Mesendoderm (in vitro differentiated cells): ENCODE results near the gene TTBK1.
"Not testable (repeated sequence)": the region's sequence is repeated elsewhere in the genome, so short reads cannot be mapped to it uniquely, and the experiment has no call there.

ENCODE experiments used
- DNase-seq: peaks from one replicate; pipeline ENCODE4 v3.0.0; 2013
- H2AK5ac ChIP-seq: 2 replicates; pipeline ENCODE4 v1.6.1; 2013; ENCODE audit warnings: low read length, inconsistent platforms
- H2BK120ac ChIP-seq: 2 replicates; pipeline ENCODE4 v1.6.1; 2013; ENCODE audit warnings: low read depth, mild to moderate bottlenecking, low read length, moderate library complexity, mixed read lengths
- H2BK15ac ChIP-seq: replicated peaks from 2 replicates; pipeline ENCODE4 v1.6.1; 2013; ENCODE audit warnings: low read depth, mild to moderate bottlenecking, moderate library complexity
- H2BK5ac ChIP-seq: 2 replicates; pipeline ENCODE4 v1.6.1; 2013; ENCODE audit warnings: low read length, inconsistent platforms
- H3K18ac ChIP-seq: 2 replicates; pipeline ENCODE4 v1.6.1; 2013; ENCODE audit warnings: mild to moderate bottlenecking, low read length, mixed read lengths
- H3K23ac ChIP-seq: one replicate; pipeline ENCODE4 v1.6.1; 2013; ENCODE audit warnings: low read length
- H3K27ac ChIP-seq: 2 replicates; pipeline ENCODE4 v1.5.1; 2013; ENCODE audit warnings: low read depth, mild to moderate bottlenecking, inconsistent platforms, low read length, moderate library complexity
- H3K27me3 ChIP-seq: 2 replicates; pipeline ENCODE4 v1.6.1; 2013; ENCODE audit warnings: low read length, control low read depth, mild to moderate bottlenecking, inconsistent platforms; ENCODE audit not compliant: insufficient read depth, poor library complexity
- H3K36me3 ChIP-seq: 2 replicates; pipeline ENCODE4 v1.6.1; 2013; ENCODE audit warnings: low read length, inconsistent platforms; ENCODE audit not compliant: control insufficient read depth, insufficient read depth
- H3K4ac ChIP-seq: one replicate; pipeline ENCODE4 v1.6.1; 2013; ENCODE audit warnings: low read depth, mild to moderate bottlenecking, low read length, moderate library complexity
- H3K4me1 ChIP-seq: 2 replicates; pipeline ENCODE4 v1.6.1; 2013; ENCODE audit warnings: low read depth, low read length, inconsistent platforms; ENCODE audit not compliant: control insufficient read depth
- H3K4me2 ChIP-seq: 2 replicates; pipeline ENCODE4 v1.6.1; 2013; ENCODE audit warnings: low read length
- H3K4me3 ChIP-seq: 2 replicates; pipeline ENCODE4 v1.5.1; 2013; ENCODE audit warnings: mild to moderate bottlenecking, low read length
- H3K56ac ChIP-seq: one replicate; pipeline ENCODE4 v1.6.1; 2013; ENCODE audit warnings: low read length
- H3K79me1 ChIP-seq: 2 replicates; pipeline ENCODE4 v1.6.1; 2013; ENCODE audit warnings: low read length, inconsistent platforms
- H3K79me2 ChIP-seq: 2 replicates; pipeline ENCODE4 v1.6.1; 2013; ENCODE audit warnings: mild to moderate bottlenecking, low read length; ENCODE audit not compliant: control insufficient read depth, insufficient read depth
- H3K9ac ChIP-seq: 2 replicates; pipeline ENCODE4 v1.6.1; 2013; ENCODE audit warnings: low read length, inconsistent platforms
- H4K5ac ChIP-seq: one replicate; pipeline ENCODE4 v1.6.1; 2013; ENCODE audit warnings: low read length
- H4K8ac ChIP-seq: one replicate; pipeline ENCODE4 v1.6.1; 2013; ENCODE audit warnings: low read depth, mild to moderate bottlenecking, control low read depth, low read length, moderate library complexity
- WGBS: extraction: QIAGEN DNeasy Blood & Tissue Kit; methylation state at CpG from one replicate; pipeline ENCODE4 v1.1.7; 2013; ENCODE audit warnings: low lambda C conversion rate, missing lambda C conversion rate; ENCODE audit not compliant: insufficient coverage; ENCODE audit errors: extremely low coverage; 5-methylcytosine and 5-hydroxymethylcytosine counted together

The TTBK1 gene

DNA sequence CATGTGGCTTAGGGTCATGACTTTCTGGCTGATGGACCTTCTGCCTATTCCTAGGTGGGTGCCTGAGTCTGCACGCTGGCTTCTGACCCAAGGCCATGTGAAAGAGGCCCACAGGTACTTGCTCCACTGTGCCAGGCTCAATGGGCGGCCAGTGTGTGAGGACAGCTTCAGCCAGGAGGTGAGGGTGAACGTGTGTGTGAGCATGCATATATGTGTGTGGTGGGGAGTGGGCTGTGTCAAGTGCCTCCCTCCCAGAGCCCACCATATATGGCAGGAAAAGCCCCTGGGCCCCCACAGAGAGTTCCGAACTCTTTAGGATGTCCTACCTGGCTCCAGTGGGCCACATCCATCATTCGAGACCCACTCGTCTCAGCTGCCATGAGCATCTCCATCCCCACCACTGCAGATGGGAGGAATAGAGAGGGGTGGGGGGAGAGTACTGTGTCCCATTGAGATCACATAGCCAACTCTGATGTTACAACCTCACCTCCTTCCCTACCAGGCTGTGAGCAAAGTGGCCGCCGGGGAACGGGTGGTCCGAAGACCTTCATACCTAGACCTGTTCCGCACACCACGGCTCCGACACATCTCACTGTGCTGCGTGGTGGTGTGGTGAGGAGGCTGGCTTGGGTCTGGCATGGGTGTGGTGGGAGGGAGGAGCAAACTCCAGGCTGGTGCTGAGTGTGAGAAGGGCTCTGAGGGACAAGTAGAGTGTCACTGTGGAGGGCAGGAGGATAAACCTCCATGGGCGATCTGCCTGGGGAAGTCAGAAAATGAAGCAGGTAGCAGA, 58.0 kb downstream of the TTBK1 start:
- Histone ChIP-seq H2AK5ac (no peak overlapping the region), H4K8ac (no peak overlapping the region), H3K79me2 (no peaks in the 10 kb centered on the region), H2BK120ac (no peak overlapping the region), H3K4ac (no peak overlapping the region), H3K4me2 (no peak overlapping the region), H3K27ac (no peak overlapping the region), H3K4me1 (no peaks in the 10 kb centered on the region), H3K4me3 (no peak overlapping the region), H2BK5ac (no peak overlapping the region), H2BK15ac (no peak overlapping the region), H3K56ac (no peak overlapping the region), H3K36me3 (no peaks in the 10 kb centered on the region), H3K23ac (no peak overlapping the region), H4K5ac (no peak overlapping the region), H3K18ac (no peak overlapping the region), H3K27me3 (no peaks in the 10 kb centered on the region), H3K79me1 (no peaks in the 10 kb centered on the region), H3K9ac (no peak overlapping the region)
- DNase-seq: no peak
- WGBS: no CpG with 5 or more reads among the region's 15 CpGs

DNA sequence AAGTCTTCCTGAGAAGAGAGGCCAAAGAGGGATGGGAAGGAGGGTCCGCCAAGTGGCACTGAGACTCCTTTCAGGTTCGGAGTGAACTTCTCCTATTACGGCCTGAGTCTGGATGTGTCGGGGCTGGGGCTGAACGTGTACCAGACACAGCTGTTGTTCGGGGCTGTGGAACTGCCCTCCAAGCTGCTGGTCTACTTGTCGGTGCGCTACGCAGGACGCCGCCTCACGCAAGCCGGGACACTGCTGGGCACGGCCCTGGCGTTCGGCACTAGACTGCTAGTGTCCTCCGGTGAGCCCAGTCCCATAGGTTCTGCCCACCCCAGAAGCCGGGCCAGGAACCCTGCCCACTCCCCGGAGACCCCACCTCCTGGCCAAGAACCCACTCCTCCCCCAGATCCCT, 58.8 kb downstream of the TTBK1 start:
- Histone ChIP-seq H3K36me3 (no peaks in the 10 kb centered on the region), H4K5ac (no peak overlapping the region), H3K4me1 (no peaks in the 10 kb centered on the region), H4K8ac (no peak overlapping the region), H3K4ac (no peak overlapping the region), H3K79me2 (no peaks in the 10 kb centered on the region), H2BK15ac (no peak overlapping the region), H3K9ac (no peak overlapping the region), H3K79me1 (no peaks in the 10 kb centered on the region), H2AK5ac (no peak overlapping the region), H3K56ac (no peak overlapping the region), H3K4me3 (no peak overlapping the region), H3K18ac (no peak overlapping the region), H3K23ac (no peak overlapping the region), H2BK120ac (no peak overlapping the region), H2BK5ac (no peak overlapping the region), H3K27ac (no peak overlapping the region), H3K4me2 (no peak overlapping the region), H3K27me3 (no peaks in the 10 kb centered on the region)
- WGBS: no CpG with 5 or more reads among the region's 19 CpGs
- DNase-seq: no peak

DNA sequence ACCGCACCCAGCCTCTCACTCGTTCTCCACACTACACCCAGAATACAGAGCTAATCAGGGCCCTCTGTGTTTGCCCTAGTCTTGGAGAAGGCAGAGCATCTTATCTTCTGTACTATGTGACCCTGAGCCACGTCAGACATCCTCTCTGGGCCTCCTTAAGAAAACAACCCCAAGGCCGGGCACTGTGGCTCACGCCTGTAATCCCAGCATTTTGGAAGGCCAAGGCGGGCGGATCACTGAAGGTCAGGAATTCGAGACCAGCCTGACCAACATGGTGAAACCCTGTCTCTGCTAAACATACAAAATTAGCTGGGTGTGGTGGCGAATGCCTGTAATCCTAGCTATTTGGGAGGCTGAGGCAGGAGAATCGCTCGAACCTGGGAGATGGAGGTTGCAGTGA, 59.7 kb downstream of the TTBK1 start:
- H3K4me1 ChIP-seq, H3K18ac ChIP-seq, H2BK120ac ChIP-seq, DNase-seq, H3K9ac ChIP-seq, H3K27ac ChIP-seq, H3K79me2 ChIP-seq, H3K4me2 ChIP-seq, H3K56ac ChIP-seq, H3K79me1 ChIP-seq, H3K4ac ChIP-seq, H3K36me3 ChIP-seq, H2AK5ac ChIP-seq, H3K27me3 ChIP-seq, H2BK15ac ChIP-seq, H2BK5ac ChIP-seq, H4K5ac ChIP-seq, H3K23ac ChIP-seq, H3K4me3 ChIP-seq, H4K8ac ChIP-seq: not testable (repeated sequence)
- WGBS: no CpG with 5 or more reads among the region's 11 CpGs

- WGBS: no CpG with 5 or more reads among the region's 8 CpGs
Observed at GRCh38 chr6:43303751-43304331, 60.6 kb downstream of the TTBK1 start.

DNA sequence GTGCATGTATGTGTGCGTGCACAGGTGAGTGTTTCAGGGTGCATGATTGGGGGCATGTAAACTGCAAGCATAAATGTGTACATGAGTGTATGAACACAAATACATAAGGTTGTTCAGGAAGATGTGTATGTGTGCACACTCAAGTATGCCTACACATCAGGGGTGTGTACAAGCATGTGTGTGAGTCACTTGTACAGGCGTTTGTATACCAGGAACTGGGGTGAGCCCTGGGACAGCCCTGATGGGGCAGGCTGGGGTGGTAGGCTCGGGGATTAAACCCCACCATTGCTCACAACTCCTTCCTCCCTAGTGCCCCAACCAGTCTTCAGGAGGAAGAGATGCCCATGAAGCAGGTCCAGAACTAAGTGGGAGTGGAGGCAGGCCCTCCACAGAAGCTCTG, 61.1 kb downstream of the TTBK1 start:
- H2AK5ac ChIP-seq: no peak overlapping the region
- no peak overlapping the region for H3K18ac ChIP-seq
- H3K4me2 ChIP-seq: no peak overlapping the region
- no peaks in the 10 kb centered on the region for H3K36me3 ChIP-seq
- no peak overlapping the region for H3K56ac ChIP-seq
- WGBS: no CpG with 5 or more reads among the region's 3 CpGs
- H3K4ac ChIP-seq: no peak overlapping the region
- H3K9ac ChIP-seq: no peak overlapping the region
- H3K79me1 ChIP-seq: no peaks in the 10 kb centered on the region
- no peak overlapping the region for H2BK15ac ChIP-seq
- no peaks in the 10 kb centered on the region for H3K27me3 ChIP-seq
- no peak overlapping the region for H2BK120ac ChIP-seq
- no peak overlapping the region for H3K4me3 ChIP-seq
- DNase-seq: no peak
- H3K4me1 ChIP-seq: peaks cover 3% of the 10 kb centered on the region
- no peak overlapping the region for H2BK5ac ChIP-seq
- H3K23ac ChIP-seq: no peak overlapping the region
- H3K79me2 ChIP-seq: no peaks in the 10 kb centered on the region
- no peak overlapping the region for H4K8ac ChIP-seq
- no peak overlapping the region for H3K27ac ChIP-seq
- no peak overlapping the region for H4K5ac ChIP-seq

More at GRCh38 chr6:43303751-43304331, 60.6 kb downstream of the TTBK1 start:
- Histone ChIP-seq H3K4me3 (no peak overlapping the region), H2AK5ac (no peak overlapping the region), H3K23ac (no peak overlapping the region), H3K79me1 (no peaks in the 10 kb centered on the region), H3K18ac (no peak overlapping the region), H2BK5ac (no peak overlapping the region), H3K27me3 (no peaks in the 10 kb centered on the region), H3K79me2 (no peaks in the 10 kb centered on the region), H3K36me3 (no peaks in the 10 kb centered on the region), H4K8ac (no peak overlapping the region), H3K27ac (no peak overlapping the region), H3K4me1 (no peaks in the 10 kb centered on the region), H2BK120ac (no peak overlapping the region), H4K5ac (no peak overlapping the region), H2BK15ac (no peak overlapping the region), H3K4ac (no peak overlapping the region), H3K56ac (no peak overlapping the region), H3K9ac (no peak overlapping the region), H3K4me2 (no peak overlapping the region)
- DNase-seq: no peak
